Left forelimb (tissue), 1 donor: ENCODE measurements around the gene C15orf61.

Source experiments
- DNase-seq: peaks from one replicate; pipeline ENCODE4 v3.0.0-alpha.2; 2018; ENCODE audit warnings: low spot score

Gene C15orf61

GRCh38 chr15:67521029-67521782 is at the start of gene C15orf61:
TSS of gene C15orf61 (plus strand) at chr15:67521131. CDS start at chr15:67521249, 118 bp downstream.
- DNase-seq: peak; percentile 90

GRCh38 chr15:67472957-67473356 is 48.0 kb upstream of the C15orf61 start:
- DNase-seq: no peak

- DNase-seq: no peak
Measured at GRCh38 chr15:67474405-67475110, 46.4 kb upstream of the C15orf61 start.

GRCh38 chr15:67479781-67480505 is 41.0 kb upstream of the C15orf61 start:
- no peak for DNase-seq

DNA sequence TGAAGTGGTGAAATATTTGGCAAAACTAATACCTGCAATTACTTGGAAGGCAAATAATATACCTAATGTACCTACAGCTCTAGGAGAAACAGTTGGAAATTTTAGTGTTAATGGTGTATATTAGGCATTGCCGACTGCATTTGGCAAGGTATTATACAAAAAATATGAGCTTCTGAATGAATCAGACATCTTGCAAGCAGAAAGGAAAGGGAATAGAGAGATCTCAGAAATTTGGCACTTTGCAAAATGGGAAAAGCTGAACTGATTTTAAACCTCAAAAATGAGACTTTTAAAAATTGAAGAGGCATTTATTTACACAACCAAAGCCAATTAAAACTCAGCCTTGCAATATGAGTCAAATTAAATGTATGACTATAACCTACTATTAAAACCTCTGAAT is 40.2 kb upstream of the C15orf61 start:
- no peak for DNase-seq

GRCh38 chr15:67481680-67482079 is 39.3 kb upstream of the C15orf61 start:
- DNase-seq: no peak

DNA sequence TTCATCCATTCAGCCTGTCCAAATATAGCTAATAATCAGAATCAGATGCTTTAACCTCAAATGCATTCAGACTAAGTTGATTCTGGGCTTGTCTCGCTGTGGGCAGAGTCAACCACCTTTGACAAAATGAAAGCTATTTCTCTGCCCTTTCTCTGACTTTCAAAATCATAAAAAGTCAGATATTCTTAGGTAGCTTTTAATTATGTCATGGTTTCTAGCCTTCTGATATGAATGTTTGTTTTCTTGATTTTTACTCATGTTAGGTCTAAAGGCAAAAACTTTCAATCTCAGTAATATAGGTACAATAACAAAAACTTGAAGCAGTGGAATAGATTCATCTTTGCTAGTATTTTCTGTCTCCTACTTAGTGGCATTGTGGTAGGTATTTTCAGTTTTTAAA is 25.3 kb upstream of the C15orf61 start:
- no peak for DNase-seq

DNA sequence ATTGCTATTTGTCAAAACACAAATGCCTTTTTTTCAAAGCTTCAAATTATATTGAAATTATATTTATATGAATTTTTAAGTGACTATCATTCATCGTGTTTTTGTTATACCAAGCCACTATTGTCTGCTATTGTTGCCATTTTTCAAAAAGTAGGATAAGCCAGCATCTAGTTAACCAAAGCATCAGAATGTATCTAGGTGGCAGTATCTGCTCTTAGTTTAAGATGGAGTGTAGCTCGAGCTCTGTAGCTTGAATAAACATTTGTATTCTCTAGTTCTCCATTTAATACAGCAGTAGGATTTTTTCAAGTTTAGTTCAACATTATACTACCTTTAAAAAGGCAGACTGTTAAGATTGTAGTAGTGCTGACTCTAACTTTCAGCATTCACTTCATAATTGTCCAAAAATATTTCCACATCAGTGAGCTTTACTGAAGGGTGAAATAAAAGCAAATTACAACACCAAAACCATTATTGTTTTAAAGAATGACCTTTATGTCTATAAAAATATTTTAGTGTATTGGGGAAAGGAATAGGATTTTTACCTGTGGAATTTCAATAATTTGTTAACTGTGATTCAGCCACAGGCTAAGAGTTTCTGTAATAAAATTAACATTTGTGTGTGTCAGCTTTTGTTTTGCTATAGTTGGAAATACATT is 19.6 kb upstream of the C15orf61 start:
- no peak for DNase-seq

- no peak for DNase-seq
Measured at GRCh38 chr15:67501836-67502461, 19.0 kb upstream of the C15orf61 start.

DNA sequence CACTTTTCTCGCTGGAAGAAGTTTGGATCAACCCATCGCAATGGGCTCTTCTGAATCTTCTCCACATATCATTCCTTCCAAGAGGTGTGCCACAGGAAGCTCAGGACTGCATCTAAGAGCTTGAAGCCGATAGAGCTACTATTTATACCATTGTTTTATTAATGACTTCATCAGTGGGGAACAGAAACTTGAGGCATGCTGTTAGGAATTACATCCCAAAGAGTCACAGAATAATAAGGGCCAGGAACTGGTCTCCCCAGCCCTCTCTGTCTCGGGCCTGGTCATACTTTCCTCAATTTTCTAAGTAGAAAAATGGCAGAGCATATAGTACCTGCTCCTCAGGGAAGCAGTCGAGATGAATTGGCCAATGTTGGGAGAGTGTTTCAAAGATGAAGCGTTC is 16.9 kb upstream of the C15orf61 start:
- DNase-seq: no peak

DNA sequence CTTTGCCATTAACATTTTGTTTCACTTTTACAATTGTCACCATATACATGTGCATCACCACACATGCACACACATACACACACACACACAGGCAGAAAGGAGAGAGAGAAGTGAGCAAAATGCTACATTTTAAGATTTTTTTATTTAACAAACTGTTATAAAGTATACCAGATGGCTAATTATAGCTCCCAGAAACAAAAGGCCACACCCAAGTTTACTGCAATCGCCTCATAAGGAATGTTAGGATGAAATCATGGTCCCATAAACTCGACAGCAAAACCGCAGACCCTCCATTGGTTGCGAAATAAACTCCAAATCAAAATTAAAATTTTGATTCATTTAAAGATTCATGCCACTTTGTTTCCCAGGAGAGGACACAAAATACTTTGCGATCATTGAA is 16.1 kb upstream of the C15orf61 start:
- no peak for DNase-seq

GRCh38 chr15:67505675-67506572 is 15.0 kb upstream of the C15orf61 start:
- DNase-seq: no peak

DNA sequence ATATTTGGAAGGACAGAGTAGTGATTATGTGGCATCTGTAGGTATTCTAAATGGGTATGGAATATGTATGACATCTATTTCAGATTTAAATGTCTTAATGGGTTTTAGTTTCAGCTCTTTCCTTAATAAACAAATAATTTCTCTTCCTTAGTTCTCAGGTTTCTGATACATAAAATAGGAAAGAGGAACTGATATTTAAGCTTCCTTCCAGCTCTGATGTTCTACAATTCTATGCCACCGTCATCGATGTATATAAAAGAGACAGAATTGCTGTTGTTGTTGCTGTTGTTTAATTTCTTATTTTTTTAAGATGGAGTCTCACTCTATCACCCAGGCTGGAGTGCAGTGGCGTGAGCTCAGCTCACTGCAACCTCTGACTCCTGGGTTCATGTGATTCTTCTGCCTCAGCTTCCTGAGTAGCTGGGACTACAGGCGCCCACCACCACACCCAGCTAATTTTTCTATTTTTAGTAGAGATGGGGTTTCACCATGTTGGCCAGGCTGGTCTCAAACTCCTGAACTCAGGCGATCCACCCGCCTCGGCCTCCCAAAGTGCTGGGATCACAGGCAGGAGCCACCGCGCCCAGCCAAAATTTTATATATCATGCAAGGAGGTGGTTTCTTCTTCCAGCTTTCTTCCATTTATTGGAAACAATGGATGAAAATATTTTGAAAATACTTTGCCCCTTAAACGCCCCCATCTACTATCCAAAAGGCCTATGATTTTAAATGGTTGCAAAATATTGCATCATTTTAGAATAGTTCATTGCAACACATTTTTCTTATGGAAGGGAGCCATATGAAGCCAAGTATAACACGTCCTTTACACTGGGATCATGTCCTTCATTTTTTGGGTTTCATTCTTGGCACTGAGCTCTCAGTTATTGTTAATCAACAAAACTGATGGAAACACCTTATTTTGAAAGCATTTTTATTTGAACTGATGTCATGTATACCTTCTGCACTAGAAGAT is 13.9 kb upstream of the C15orf61 start:
- no peak for DNase-seq

GRCh38 chr15:67508407-67508806 is 12.5 kb upstream of the C15orf61 start:
- no peak for DNase-seq

GRCh38 chr15:67509918-67510317 is 11.0 kb upstream of the C15orf61 start:
- no peak for DNase-seq

GRCh38 chr15:67510597-67511190 is 10.2 kb upstream of the C15orf61 start:
- DNase-seq: no peak

GRCh38 chr15:67511606-67512005 is 9.3 kb upstream of the C15orf61 start:
- no peak for DNase-seq

GRCh38 chr15:67512140-67512539 is 8.8 kb upstream of the C15orf61 start:
- no peak for DNase-seq
